HL-60 (cell line): ENCODE measurements around the gene MINAR2.

Source experiments
- POLR2AphosphoS5 ChIP-seq: IDR thresholded peaks from 2 replicates; pipeline ENCODE4 v1.6.1; 2012; ENCODE audit warnings: low read depth
- SPI1 ChIP-seq: IDR thresholded peaks from 2 replicates; pipeline ENCODE4 v1.6.1; 2012; ENCODE audit warnings: low read depth, mild to moderate bottlenecking, borderline replicate concordance
- TF ChIP-seq, protein P1 (sequence below): IDR thresholded peaks from one replicate; pipeline ENCODE4 v1.5.1; 2011; ENCODE audit warnings: low read length, control low read depth, inconsistent platforms; ENCODE audit not compliant: insufficient read depth
- TF ChIP-seq, protein P2 (sequence below): IDR thresholded peaks from 2 replicates; pipeline ENCODE4 v1.6.1; 2012; ENCODE audit warnings: low read depth; ENCODE audit not compliant: insufficient replicate concordance

DNA sequence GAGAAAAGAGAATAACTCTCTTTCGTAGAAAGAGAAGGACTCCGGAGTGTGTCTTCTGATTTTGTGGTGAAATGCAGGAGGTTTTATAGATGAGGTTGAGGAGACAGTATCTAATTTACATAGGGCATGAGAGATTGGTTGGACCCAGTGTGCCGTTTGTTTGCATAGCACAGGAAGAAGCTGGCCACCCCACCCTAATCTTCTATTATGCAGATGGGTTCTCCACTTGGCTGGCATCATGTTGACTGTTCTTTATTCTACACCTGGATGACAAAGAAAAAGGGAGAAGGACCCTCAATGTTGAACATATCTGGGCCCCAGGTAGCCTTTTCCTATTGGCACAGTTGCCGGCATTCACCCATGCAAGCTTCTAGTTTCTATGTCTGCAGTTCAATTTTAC lies 23.2 kb upstream of the MINAR2 start:
- TF ChIP-seq, protein P1, sequence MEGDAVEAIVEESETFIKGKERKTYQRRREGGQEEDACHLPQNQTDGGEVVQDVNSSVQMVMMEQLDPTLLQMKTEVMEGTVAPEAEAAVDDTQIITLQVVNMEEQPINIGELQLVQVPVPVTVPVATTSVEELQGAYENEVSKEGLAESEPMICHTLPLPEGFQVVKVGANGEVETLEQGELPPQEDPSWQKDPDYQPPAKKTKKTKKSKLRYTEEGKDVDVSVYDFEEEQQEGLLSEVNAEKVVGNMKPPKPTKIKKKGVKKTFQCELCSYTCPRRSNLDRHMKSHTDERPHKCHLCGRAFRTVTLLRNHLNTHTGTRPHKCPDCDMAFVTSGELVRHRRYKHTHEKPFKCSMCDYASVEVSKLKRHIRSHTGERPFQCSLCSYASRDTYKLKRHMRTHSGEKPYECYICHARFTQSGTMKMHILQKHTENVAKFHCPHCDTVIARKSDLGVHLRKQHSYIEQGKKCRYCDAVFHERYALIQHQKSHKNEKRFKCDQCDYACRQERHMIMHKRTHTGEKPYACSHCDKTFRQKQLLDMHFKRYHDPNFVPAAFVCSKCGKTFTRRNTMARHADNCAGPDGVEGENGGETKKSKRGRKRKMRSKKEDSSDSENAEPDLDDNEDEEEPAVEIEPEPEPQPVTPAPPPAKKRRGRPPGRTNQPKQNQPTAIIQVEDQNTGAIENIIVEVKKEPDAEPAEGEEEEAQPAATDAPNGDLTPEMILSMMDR, result no peak
- TF ChIP-seq, protein P2, sequence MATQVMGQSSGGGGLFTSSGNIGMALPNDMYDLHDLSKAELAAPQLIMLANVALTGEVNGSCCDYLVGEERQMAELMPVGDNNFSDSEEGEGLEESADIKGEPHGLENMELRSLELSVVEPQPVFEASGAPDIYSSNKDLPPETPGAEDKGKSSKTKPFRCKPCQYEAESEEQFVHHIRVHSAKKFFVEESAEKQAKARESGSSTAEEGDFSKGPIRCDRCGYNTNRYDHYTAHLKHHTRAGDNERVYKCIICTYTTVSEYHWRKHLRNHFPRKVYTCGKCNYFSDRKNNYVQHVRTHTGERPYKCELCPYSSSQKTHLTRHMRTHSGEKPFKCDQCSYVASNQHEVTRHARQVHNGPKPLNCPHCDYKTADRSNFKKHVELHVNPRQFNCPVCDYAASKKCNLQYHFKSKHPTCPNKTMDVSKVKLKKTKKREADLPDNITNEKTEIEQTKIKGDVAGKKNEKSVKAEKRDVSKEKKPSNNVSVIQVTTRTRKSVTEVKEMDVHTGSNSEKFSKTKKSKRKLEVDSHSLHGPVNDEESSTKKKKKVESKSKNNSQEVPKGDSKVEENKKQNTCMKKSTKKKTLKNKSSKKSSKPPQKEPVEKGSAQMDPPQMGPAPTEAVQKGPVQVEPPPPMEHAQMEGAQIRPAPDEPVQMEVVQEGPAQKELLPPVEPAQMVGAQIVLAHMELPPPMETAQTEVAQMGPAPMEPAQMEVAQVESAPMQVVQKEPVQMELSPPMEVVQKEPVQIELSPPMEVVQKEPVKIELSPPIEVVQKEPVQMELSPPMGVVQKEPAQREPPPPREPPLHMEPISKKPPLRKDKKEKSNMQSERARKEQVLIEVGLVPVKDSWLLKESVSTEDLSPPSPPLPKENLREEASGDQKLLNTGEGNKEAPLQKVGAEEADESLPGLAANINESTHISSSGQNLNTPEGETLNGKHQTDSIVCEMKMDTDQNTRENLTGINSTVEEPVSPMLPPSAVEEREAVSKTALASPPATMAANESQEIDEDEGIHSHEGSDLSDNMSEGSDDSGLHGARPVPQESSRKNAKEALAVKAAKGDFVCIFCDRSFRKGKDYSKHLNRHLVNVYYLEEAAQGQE, result no peak
- TF ChIP-seq POLR2AphosphoS5, result no peak
- TF ChIP-seq SPI1, result no peak
